Ovary (tissue), 9 donors: Measurements from ENCODE around the gene FYN. TPM values are rescaled to one million over a fixed set of nuclear protein-coding genes. Genes with fewer than 3 reads are reported as not detected.

ENCODE experiments used
- DNase-seq, 5 donors: peaks; one replicate each; pipeline ENCODE4 v3.0.0-alpha.2; 2019 to 2020
- H3K27ac ChIP-seq, 2 donors: fragments of 200-600 bp; one replicate each; pipeline versions ENCODE4 v1.5.1 to v1.8.0; 2019 to 2022
- H3K27me3 ChIP-seq: fragments of 200-600 bp; one replicate; pipeline ENCODE4 v1.8.0; 2022
- H3K36me3 ChIP-seq: fragments of 200-600 bp; sonication (generic); one replicate; pipeline ENCODE4 v1.5.1; 2019
- H3K4me1 ChIP-seq: one replicate; pipeline ENCODE4 v1.8.1; 2013; ENCODE audit warnings: mild to moderate bottlenecking, moderate library complexity; ENCODE audit not compliant: insufficient read depth
- H3K4me3 ChIP-seq: fragments of 200-600 bp; sonication (generic); one replicate; pipeline ENCODE4 v1.5.1; 2017
- H3K9me3 ChIP-seq, 2 donors: fragments of 200-600 bp in 1 of 2; sonication (generic) in 1 of 2; one replicate each; pipeline versions ENCODE4 v1.5.1 to v1.8.1; 2013 to 2019; ENCODE audit warnings: mild to moderate bottlenecking in 1 of 2, moderate library complexity in 1 of 2
- EP300 ChIP-seq: sonication (generic); formaldehyde crosslinking; IDR thresholded peaks from one replicate; pipeline ENCODE4 v1.6.1; 2017; ENCODE audit warnings: antibody characterized with exemption
- POLR2A ChIP-seq: fragments of 450-650 bp; IDR thresholded peaks from one replicate; pipeline ENCODE4 v1.6.1; 2017; ENCODE audit warnings: antibody characterized with exemption, mild to moderate bottlenecking, moderate library complexity
- WGBS, 3 donors: extraction: QIAGEN DNeasy Blood & Tissue Kit in 1 of 3; methylation state at CpG; one replicate each; pipeline versions ENCODE4 v1.1.5 to v1.1.7; 2013 to 2017; 5-methylcytosine and 5-hydroxymethylcytosine counted together
- intact Hi-C, 4 donors: fragments of 100-400 bp; cut with DNase I; formaldehyde crosslinking; loops; one replicate each; pipeline versions ENCODE4 v1.11.0 to v1.15.1; 2022 to 2023
- polyA plus RNA-seq, 2 donors: library from polyadenylated mRNA; stranded (reverse); fragments of 200-250 nt in 1 of 2; fragments of 350-450 nt in 1 of 2; fragmentation: Illumina TruSeq in 1 of 2; extraction: RNeasy Lipid Tissue Mini Kit (QIAGEN cat#74804) in 1 of 2; gene quantifications; one replicate each; pipeline ENCODE4 v1.2.3, GENCODE V29; 2013 to 2014
- total RNA-seq, 7 donors: library from RNA; depleted of rRNA in 2 of 7; stranded (reverse); fragments of >200 nt in 2 of 7; fragmentation: NEBNext Ultra II Directional in 3 of 7; extraction: Animal tissue kit (Norgen Biotek cat#: 25700) in 3 of 7; gene quantifications; one replicate each; pipeline versions ENCODE4 v1.1.0 to v1.2.4, GENCODE V29; 2016 to 2023
- TF ChIP-seq, protein P1 (sequence below), 3 donors: fragments of 450-650 bp in 2 of 3; fragments of 200-600 bp in 1 of 3; IDR thresholded peaks; one replicate each; pipeline versions ENCODE4 v1.5.1 to v1.8.0; 2016 to 2022; ENCODE audit warnings: antibody characterized with exemption in 3 of 3, mild to moderate bottlenecking in 1 of 3
- donor health status: DM: no; HTN: no; CAD: no; lungs with moderate emphysema.
- donor health status: DM: no; HTN: no; CAD: no.
- donor health status: Bipolar disorder and iron deficiency.
- donor health status: DM: yes; HTN: yes; CAD: no.
- donor health status: DM: no; HTN: no; CAD: no.
- donor health status: DM: yes; HTN: yes; CAD: no.

The FYN gene
- total and polyA plus RNA-seq, 9 donors: 37.2 to 116 (median 72.7) TPM

DNA sequence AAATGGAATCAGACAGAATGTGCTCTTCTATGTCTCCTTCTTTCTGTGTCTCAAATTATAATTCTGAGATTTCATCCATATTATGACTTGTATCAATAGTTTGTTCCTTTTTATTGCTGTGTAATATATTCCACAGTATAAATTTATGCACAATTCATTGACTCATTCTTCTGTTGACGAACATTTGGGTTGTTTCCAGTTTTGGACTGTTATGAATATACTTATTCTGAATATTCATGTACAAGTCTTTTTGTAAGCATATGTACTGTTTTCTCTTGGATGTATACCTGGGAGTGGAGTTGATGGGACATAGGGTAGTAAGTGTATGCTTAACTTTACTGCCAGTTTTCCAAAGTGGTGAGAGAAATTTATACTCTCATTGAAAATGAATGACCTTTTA, 239.4 kb downstream of the FYN start:
- no peaks in the 10 kb centered on the region for H3K4me1 ChIP-seq
- H3K27ac ChIP-seq: no peak overlapping the region
- DNase-seq: no peak
- TF ChIP-seq POLR2A (no peak), EP300 (no peak)
- TF ChIP-seq, protein P1, sequence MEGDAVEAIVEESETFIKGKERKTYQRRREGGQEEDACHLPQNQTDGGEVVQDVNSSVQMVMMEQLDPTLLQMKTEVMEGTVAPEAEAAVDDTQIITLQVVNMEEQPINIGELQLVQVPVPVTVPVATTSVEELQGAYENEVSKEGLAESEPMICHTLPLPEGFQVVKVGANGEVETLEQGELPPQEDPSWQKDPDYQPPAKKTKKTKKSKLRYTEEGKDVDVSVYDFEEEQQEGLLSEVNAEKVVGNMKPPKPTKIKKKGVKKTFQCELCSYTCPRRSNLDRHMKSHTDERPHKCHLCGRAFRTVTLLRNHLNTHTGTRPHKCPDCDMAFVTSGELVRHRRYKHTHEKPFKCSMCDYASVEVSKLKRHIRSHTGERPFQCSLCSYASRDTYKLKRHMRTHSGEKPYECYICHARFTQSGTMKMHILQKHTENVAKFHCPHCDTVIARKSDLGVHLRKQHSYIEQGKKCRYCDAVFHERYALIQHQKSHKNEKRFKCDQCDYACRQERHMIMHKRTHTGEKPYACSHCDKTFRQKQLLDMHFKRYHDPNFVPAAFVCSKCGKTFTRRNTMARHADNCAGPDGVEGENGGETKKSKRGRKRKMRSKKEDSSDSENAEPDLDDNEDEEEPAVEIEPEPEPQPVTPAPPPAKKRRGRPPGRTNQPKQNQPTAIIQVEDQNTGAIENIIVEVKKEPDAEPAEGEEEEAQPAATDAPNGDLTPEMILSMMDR (IDR thresholded peaks at IDR 0.05): no peak
- 65 to 85% (median 77%) methylated on average over 1 of the region's 1 CpG for WGBS, 3 donors
- no peaks in the 10 kb centered on the region for H3K36me3 ChIP-seq
- intact Hi-C loops: no loop called here
- H3K4me3 ChIP-seq: no peak overlapping the region
- no peaks in the 10 kb centered on the region for H3K27me3 ChIP-seq
- H3K9me3 ChIP-seq: no peaks in the 10 kb centered on the region

DNA sequence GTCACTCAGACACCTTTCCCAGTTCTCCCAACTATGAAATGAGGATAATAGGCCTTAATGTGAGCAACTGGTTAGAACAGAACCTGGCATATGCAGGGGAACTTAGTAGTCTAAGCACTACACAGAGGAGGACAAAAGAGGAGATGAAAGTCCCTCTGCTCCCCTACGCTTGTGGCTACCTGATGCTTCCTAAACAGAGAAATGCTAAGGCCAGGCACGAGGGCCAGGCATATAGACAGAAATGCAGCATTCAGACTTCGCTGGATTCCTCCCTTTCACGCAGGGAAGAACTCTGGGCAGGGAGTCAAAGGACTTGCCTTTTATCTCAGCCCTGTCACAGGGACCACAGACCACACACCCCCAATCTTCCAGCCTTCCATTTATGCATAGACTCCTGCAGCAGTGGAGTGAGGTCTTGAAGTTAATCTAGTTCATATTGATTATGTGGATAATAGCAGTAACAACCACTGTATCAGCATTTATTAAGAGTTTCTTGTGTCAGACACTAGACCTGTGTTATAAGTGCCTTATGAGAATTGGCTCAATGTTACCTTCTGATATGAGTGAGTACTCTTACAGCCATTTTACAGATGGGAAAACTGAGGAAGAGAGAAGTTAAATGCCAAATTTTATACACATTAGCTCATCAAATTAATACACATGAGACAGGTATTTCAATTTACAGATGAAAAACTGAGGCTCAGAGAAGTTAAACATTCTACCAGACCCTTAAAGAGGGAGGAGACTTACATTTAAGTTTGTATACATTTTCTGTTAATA, 240.6 kb downstream of the FYN start:
- WGBS, 3 donors: 71 to 88% (median 80%) methylated on average over 4 of the region's 4 CpGs
- intact Hi-C loops: no loop called here
- no peaks in the 10 kb centered on the region for H3K4me1 ChIP-seq
- H3K4me3 ChIP-seq: no peak overlapping the region
- no peaks in the 10 kb centered on the region for H3K9me3 ChIP-seq
- no peaks in the 10 kb centered on the region for H3K27me3 ChIP-seq
- TF ChIP-seq EP300: no peak
- TF ChIP-seq POLR2A: no peak
- TF ChIP-seq, protein P1 (IDR thresholded peaks at IDR 0.05): no peak
- no peak overlapping the region for H3K27ac ChIP-seq
- no peak for DNase-seq
- no peaks in the 10 kb centered on the region for H3K36me3 ChIP-seq

DNA sequence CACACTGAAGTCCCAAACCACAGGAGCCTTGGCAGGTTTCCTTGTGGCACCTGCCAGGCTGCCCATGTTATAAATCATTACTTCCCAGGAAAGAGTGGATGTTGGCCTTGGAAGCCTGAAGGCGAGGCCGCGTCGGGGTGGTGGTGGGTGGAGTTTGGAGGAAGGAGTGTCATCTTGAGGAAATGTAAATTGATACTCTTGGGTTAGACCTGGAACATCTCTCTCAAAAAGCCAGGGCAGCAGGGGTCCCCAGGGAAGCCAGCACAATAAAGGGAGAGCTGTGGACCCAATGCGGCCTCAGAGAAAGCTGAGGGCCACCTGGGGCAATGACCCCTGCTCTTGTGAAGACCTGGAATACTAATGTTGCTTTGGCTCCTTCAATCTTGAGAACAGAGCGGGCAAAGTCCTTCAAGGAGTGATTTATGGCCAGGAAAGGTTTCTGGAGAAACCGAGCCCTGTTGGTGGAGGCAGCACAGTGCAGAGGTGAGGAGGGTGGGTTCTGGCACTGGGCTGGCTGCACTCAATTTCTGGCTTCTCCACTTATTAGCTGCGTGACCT, 241.3 kb downstream of the FYN start:
- H3K36me3 ChIP-seq: no peaks in the 10 kb centered on the region
- H3K4me1 ChIP-seq: no peaks in the 10 kb centered on the region
- DNase-seq: no peak
- intact Hi-C loops: no loop called here
- no peak for TF ChIP-seq POLR2A
- TF ChIP-seq, protein P1 (IDR thresholded peaks at IDR 0.05): no peak
- TF ChIP-seq EP300: no peak
- H3K9me3 ChIP-seq: no peaks in the 10 kb centered on the region
- WGBS, 3 donors: 56 to 63% (median 61%) methylated on average over 8 of the region's 8 CpGs
- H3K27ac ChIP-seq: no peak overlapping the region
- no peak overlapping the region for H3K4me3 ChIP-seq
- H3K27me3 ChIP-seq: no peaks in the 10 kb centered on the region

DNA sequence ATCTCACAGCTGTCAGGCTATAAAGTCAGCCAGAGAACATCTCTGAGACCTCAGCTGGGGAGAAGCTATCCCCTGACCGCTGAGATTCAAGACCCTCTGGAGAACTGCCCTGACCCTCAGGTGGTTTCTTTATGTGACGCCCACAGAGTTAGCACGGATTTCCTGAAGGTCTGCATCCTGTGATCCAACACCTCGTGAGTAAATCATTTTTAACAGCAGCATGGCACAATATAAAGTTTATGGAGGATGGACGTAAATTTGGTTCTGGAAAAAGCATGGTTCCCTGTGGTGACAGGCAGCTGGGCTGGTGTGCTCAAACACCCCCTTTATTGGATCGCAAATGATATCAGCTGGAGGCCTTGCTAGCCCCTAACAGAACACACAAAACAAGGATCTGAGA, 242.2 kb downstream of the FYN start:
- DNase-seq: no peak
- 63 to 72% (median 65%) methylated on average over 6 of the region's 6 CpGs for WGBS, 3 donors
- Histone ChIP-seq H3K36me3 (no peaks in the 10 kb centered on the region), H3K4me1 (no peaks in the 10 kb centered on the region), H3K4me3 (no peak overlapping the region), H3K27ac (no peak overlapping the region), H3K27me3 (no peaks in the 10 kb centered on the region), H3K9me3 (no peaks in the 10 kb centered on the region)
- no peak for TF ChIP-seq EP300
- TF ChIP-seq, protein P1 (IDR thresholded peaks at IDR 0.05): no peak
- TF ChIP-seq POLR2A: no peak
- intact Hi-C loops: no loop called here
